GM19324 (cell line): ENCODE measurements around the gene ASTN1.

Experiments used
- ATAC-seq: cut with Tn5 transposase; IDR thresholded peaks from one replicate; pipeline ENCODE4 v1.9.1; 2021; ENCODE audit warnings: mild to moderate bottlenecking, moderate library complexity; ENCODE audit not compliant: unreplicated experiment, low FRiP score

ASTN1 gene

GRCh38 chr1:176939993-176940392 is 224.5 kb downstream of the ASTN1 start:
- ATAC-seq = no peak

GRCh38 chr1:176938375-176938774 is 226.1 kb downstream of the ASTN1 start:
- ATAC-seq = no peak

- no peak for ATAC-seq
Measured at GRCh38 chr1:176934370-176934769, 230.1 kb downstream of the ASTN1 start.

- no peak for ATAC-seq
Measured at GRCh38 chr1:176932114-176933104, 232.1 kb downstream of the ASTN1 start.

- no peak for ATAC-seq
Measured at GRCh38 chr1:176931526-176931925, 233.0 kb downstream of the ASTN1 start.

GRCh38 chr1:176926330-176927086 is 238.0 kb downstream of the ASTN1 start:
- ATAC-seq = no peak

- no peak for ATAC-seq
Measured at GRCh38 chr1:176925223-176925622, 239.3 kb downstream of the ASTN1 start.

GRCh38 chr1:176923283-176923682 is 241.2 kb downstream of the ASTN1 start:
- ATAC-seq = no peak

GRCh38 chr1:176919386-176920378 is 244.8 kb downstream of the ASTN1 start:
- no peak for ATAC-seq

- no peak for ATAC-seq
Measured at GRCh38 chr1:176905648-176906047, 258.9 kb downstream of the ASTN1 start.

GRCh38 chr1:176904057-176904751 is 260.3 kb downstream of the ASTN1 start:
- ATAC-seq = no peak

- ATAC-seq = no peak
Measured at GRCh38 chr1:176903474-176903873, 261.0 kb downstream of the ASTN1 start.

- no peak for ATAC-seq
Measured at GRCh38 chr1:176899321-176899720, 265.2 kb downstream of the ASTN1 start.

- ATAC-seq = no peak
Measured at GRCh38 chr1:176897350-176898236, 266.9 kb downstream of the ASTN1 start.

- no peak for ATAC-seq
Measured at GRCh38 chr1:176896216-176896615, 268.3 kb downstream of the ASTN1 start.

GRCh38 chr1:176894450-176894849 is 270.1 kb downstream of the ASTN1 start:
- no peak for ATAC-seq

GRCh38 chr1:176893625-176894352 is 270.7 kb downstream of the ASTN1 start:
- no peak for ATAC-seq

- ATAC-seq = no peak
Measured at GRCh38 chr1:176888471-176889032, 276.0 kb downstream of the ASTN1 start.
